SK-N-SH (cell line): ENCODE results near the gene ZC2HC1C.
A peak's percentile ranks its signal among the peaks of the same experiment; 100 is the strongest.

Experiments used
- CTCF ChIP-seq: fragments of 200-600 bp; sonication (generic); IDR thresholded peaks from 2 replicates; pipeline ENCODE4 v1.6.1; 2017; ENCODE audit warnings: antibody characterized with exemption, mild to moderate bottlenecking, moderate library complexity
- EZH2phosphoT487 ChIP-seq: fragments of 200-600 bp; sonication (generic); IDR thresholded peaks from 2 replicates; pipeline ENCODE4 v1.6.1; 2017; ENCODE audit warnings: low read depth, mixed run types, mild to moderate bottlenecking, antibody characterized with exemption, moderate library complexity, borderline replicate concordance
- GABPA ChIP-seq: IDR thresholded peaks from 2 replicates; pipeline ENCODE4 v1.4.0; 2012; ENCODE audit warnings: low read depth, mild to moderate bottlenecking
- POLR2AphosphoS5 ChIP-seq: IDR thresholded peaks from 2 replicates; pipeline ENCODE4 v1.6.1; 2012; ENCODE audit warnings: low read depth, low read length
- RAD21 ChIP-seq: IDR thresholded peaks from 2 replicates; pipeline ENCODE4 v1.6.1; 2012; ENCODE audit warnings: mild to moderate bottlenecking, low read length
- RFX5 ChIP-seq: IDR thresholded peaks from 2 replicates; pipeline ENCODE4 v1.6.1; 2012; ENCODE audit warnings: mild to moderate bottlenecking, improper control_type of control experiment, low read length
- SIN3A ChIP-seq: IDR thresholded peaks from 2 replicates; pipeline ENCODE4 v1.6.1; 2012; ENCODE audit warnings: low read depth, mild to moderate bottlenecking, low read length, moderate library complexity, borderline replicate concordance

GRCh38 chr14:75069121-75069810 is at the start of gene ZC2HC1C:
- TF ChIP-seq CTCF (no peak), RFX5 (no peak), GABPA (peak; percentile 36), EZH2phosphoT487 (no peak), POLR2AphosphoS5 (peak; percentile 53), SIN3A (peak; percentile 73; the same call in 1 of the 2 replicates), RAD21 (peak; percentile 9; the same call in 1 of the 2 replicates)
